IPS-NIHi7 (cell line): ENCODE data around the gene GADL1.

Source experiments
- DNase-seq: peaks from one replicate; pipeline ENCODE4 v3.0.0; 2012; ENCODE audit warnings: mixed read lengths; ENCODE audit errors: extremely low spot score

GADL1 gene

DNA sequence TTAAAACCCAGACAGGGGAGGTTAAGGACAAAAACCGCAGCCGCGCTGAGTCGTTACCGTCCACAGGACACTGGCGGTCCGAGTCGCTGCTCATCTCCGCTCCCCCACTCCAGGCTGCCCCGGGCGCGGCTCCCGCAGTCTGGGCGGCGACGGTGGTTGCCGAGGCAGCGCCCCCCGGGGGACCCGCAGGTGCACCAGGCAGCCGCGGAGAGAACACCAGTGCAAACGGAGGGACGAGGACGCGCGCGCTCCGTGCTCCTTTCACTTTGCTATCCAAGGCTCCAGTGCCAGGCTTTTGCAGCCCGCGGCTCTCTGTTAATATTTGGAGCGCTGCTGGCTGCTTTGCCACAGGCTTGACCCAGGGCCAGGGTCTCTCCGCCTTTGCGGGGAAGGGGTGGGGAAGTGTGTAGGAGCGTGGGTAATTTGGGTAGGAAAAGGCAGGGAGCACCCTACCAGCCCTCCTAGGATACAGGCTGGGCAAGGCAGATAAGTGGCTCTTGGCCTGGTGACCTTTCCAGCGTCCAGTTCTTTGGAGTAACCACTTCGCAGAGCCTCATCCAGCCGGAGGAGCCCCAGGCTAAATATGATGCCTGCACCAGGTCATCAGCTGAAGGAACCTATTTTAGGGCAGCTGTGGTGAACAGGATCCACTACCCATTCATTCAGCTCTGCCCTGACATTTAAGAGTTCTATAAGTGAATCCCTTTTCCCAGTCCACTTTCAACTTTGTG, at the start of gene GADL1:
TSS of gene GADL1 (minus strand) at position 141 of the 731 bp plus-strand sequence. CDS start at position 94, 47 bp downstream.
- DNase-seq: peak; percentile 52

GRCh38 chr3:30944124-30944523, 49.7 kb upstream of the GADL1 start:
- DNase-seq: no peak

DNA sequence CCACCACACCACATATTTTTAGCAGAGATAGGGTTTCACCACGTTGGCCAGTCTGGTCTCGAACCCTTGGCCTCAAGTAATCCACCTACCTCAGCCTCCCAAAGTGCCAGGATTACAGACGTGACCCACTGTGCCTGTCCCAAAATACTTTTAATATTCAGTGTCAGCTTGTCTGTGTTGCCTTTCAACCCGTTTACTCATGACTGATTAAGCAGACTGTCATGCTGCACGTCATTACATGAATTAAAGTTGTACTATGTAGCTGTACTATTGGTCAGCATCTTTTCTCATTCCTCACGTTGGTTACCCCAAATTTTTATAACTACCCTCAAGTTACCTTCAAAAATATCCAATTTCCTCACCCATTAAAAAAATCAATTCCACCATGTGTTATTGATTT, 48.7 kb upstream of the GADL1 start:
- no peak for DNase-seq

DNA sequence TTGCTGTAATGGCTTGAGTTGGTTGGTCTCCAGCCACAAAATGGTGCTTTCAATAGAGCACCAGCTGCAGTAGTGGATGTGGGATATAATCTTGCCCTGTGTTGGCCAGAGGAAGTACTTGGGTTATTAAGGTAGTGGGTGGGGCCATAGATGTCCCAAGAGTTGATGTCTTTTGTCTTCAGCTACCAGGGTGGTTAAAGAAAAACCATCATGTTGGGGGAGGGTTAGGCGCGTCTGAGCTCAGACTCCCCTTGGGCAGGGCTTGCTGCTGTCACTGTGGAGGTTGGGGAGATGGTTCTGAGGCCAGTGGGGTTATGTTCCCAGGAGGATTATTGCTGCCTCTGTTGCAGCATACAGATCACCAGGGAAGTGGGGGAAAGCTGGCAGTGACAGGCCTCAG, 46.9 kb upstream of the GADL1 start:
- no peak for DNase-seq

DNA sequence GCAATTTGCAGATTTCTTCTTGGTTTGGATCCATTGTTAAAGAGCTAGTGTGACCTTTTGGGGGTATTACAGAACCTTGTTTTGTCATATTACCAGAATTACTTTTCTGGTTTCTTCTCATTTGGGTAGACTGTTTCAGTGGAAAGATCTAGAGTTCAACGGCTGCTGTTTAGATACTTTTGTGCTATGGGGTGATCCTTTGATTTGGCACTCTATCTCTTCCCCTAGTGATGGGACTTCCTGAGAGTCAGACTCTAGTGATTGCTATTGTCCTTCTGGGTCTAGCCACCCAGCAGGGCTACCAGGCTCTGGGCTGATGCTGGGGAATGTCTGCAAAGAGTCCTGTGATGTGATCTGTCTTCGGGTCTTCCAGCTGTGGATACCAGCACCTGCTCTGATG, 46.3 kb upstream of the GADL1 start:
- no peak for DNase-seq

GRCh38 chr3:30934208-30934550, 39.7 kb upstream of the GADL1 start:
- DNase-seq: peak; percentile 31

DNA sequence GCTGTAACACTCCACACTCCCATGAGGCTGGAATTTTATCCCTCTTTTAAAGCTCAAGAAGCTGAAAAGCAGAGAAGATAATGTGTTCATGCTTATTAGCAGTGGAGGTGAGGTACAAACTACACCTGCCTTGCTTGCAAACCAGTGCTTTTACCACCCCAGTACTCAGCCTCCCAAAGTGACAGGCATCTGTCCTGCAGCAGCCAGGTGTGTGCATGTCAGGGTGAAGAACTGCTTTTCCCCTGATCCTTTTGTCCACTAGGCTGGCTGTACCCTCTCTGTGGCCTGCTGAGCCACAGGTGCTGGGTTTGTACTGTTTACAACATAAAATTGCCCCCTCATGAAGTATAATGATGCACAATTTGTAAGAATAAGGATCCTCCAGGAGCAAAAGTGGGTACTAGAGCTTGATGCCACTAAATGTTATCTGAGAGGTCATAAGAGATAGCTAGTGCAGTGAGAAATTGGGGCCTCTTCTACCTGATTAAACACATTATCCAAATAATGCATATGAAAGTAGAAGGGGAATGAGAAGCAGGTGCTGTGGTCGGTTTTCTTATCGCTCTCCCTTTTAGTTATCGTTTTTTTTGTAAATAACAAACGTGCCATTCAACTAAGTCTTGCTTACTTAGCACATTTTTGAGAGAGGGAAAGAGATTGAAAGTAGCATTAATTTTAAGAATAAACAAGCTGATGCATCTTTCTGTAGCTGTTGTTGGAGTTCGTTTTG, 39.2 kb upstream of the GADL1 start:
- no peak for DNase-seq

DNA sequence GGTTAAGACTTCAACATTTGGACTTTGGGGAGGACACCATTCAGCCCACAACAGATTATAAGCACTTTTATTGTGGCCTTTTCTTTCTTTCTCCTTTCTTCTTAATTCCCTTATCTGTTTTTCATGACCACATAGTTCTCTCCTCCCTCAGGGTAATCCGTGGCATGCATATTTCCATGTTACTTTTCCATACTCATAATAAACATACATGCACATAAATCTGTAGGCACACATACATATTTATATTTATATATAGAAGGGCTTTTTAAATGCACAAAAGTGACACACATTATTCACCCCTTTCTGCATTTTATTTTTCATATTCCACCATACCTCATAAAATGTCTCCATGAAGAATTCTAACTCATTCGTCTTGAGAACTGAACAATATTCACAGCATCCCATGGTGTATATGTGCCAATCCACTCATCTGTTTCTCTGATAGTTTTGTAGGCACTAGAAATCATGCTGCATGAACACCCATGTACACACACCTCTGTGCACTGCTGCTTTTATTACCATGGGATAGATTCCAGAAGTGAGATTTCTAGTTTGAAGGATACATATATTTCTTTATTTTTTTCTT, 38.1 kb upstream of the GADL1 start:
- no peak for DNase-seq

DNA sequence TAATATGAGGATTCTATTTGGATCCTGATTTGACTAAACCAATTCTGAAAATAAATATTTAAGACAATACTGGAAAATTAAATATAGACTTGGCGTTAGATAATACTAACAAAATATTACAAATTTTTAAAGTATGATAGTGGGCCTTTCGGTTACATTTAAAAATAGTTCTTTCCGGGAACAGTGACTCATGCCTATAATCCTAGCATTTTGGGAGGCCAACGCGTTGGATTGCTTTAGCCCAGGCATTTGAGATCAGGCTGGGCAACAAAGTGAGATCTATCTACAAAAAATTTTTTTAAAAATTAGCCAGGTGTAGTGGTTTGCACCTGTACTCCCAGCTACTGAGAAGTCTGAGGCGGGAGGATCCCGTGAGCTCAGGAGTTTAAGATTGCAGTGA, 30.3 kb upstream of the GADL1 start:
- DNase-seq: no peak

DNA sequence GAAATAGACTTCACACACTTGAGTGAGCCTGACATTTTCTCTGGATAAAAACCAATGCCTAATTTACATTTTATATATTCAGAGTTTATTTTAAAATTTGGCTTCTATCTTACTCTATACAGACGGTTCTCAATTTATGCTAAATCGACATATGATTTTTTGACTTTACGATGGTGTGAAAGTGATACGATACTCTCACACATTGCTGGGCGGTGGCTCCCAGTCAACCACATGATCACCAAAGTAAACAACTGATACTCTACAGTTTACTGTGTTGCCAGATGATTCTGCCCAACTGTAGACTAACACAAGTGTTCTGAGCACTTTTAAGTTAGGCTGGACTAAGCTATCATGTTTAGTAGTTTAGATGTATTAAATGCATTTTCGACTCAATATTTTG, 25.1 kb upstream of the GADL1 start:
- DNase-seq: no peak

- no peak for DNase-seq
These were observed 24.3 kb upstream of the GADL1 start for GRCh38 chr3:30918761-30919160.

- no peak for DNase-seq
These were observed 21.3 kb upstream of the GADL1 start for GRCh38 chr3:30915782-30916181.

- no peak for DNase-seq
These were observed 20.2 kb upstream of the GADL1 start for GRCh38 chr3:30914696-30915095.

DNA sequence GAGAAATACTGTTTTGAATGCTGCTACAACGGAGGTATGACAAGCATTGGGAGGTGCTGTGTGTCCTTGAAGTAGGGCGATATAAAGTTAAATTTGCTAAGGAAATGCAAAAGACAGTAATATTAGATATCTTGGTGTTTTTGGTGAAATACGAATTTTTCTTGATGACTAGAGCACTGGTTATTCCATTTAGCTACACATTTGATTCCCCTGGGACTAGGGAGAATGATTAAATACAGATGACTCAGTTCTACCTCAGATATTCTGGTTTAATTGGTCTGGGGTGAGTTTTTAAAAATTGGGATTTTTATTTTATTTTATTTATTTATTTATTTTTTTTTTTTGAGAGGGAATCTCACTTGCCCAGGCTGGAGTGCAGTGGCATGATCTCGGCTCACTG, 18.7 kb upstream of the GADL1 start:
- no peak for DNase-seq

DNA sequence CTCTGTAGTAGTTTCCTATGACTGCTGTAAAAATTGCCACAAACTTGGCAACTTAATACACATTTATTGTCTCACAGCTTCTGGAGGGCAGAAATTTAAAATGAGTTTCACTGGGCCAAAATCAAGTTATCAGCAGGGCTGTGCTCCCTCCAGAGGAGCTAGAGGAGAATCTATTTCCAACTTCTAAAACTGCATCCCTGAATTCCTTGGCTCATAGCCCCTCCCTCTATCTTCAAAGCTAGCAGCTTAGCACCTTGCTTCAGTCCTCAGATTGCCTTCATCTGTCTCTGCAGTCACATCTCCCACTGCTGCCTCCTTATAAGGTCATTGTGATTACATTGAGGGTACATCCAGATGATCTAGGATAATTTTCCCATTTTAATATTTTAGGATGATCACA, 17.8 kb upstream of the GADL1 start:
- no peak for DNase-seq

GRCh38 chr3:30908456-30909037, 14.1 kb upstream of the GADL1 start:
- no peak for DNase-seq

- no peak for DNase-seq
These were observed 10.5 kb upstream of the GADL1 start for GRCh38 chr3:30904996-30905395.

DNA sequence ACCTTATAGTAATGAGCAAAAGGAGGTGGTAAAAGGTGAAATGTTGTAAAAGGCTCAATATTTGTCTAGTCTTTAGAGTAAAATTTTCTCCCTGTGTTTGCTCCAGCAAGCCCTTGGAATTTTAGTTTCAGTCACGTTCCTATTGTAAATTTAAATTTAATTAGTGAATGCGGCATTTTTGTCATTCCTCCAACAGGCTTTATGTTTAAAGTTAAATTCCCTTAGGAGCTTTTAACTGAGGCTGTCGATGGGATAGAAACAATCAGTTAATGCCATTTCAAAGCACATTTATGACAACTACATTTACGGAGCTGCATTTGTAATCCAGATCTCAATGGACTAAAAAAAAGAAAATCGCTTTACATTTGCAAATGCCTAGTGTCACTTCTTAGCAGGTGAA, 868 bp upstream of the GADL1 start:
- no peak for DNase-seq

GRCh38 chr3:30893678-30894325, 659 bp downstream of the GADL1 start:
- DNase-seq: no peak

DNA sequence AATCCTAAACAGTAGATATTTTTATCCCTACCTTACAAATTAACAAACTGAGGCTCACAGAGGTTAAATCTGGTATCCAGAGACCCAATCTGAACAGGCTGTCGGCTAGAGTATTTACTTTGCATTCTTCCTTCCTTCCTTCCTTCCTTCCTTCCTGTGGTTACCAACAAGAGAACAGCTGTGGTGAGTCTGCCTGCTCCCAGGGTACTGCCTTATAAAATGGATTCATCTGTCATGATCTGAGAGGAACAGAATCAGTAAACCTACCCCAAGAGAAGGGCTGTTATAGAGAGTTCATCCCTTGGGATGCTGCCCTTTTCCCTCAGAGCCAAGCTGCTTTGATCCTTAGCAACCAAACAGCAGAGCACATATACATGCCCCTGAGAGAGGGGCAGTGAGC, 3.6 kb downstream of the GADL1 start:
- DNase-seq: no peak

DNA sequence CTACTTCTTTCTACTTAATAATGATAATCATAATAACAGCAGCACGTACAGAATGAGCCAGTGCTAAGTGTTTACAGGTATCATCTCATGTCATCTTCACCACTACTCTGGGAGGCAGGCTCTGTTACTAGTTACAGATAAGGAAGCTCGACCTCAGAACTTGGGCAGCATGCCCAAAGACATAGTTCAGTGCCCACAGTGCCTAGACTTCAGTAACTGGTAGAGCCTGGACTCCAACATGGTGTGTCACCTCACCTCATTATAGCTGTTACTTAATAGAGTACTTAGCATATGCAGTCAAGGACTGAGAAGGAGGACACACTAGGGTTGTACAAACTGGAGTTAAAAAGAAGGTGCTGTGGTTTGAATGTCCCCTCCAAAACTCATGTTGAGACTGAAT, 7.6 kb downstream of the GADL1 start:
- no peak for DNase-seq

DNA sequence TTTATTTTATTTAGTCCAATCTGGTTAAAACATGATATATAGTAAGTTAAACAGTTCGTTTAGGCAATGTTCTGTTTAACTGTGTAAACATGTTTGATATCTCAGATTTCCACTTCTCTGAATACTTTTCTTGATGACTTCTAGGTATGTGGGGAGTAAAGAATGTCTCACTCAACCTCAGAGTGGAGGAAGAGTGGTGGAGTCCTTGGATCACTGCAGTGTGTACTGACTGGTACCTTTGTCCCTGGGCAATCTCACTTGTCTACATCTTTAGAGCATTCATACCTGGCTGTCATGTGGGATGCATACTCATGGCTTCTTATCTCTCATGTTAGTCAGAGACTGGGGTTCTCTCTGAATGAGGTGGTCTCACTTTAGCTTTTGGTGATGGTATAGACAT, 15.6 kb downstream of the GADL1 start:
- no peak for DNase-seq
